ACC112 (cell line): ENCODE measurements around the gene CACNG3.
"Not testable (repeated sequence)": the region's sequence is repeated elsewhere in the genome, so short reads cannot be mapped to it uniquely, and the experiment has no call there.

Experiments used
- H2AFZ ChIP-seq: fragments of 200-600 bp; sonication (generic); one replicate; pipeline ENCODE4 v1.6.0; 2017; ENCODE audit warnings: antibody characterized with exemption, low read length; ENCODE audit not compliant: unreplicated experiment
- H3K27ac ChIP-seq: fragments of 200-600 bp; sonication (generic); 2 replicates; pipeline ENCODE4 v1.5.1; 2014; ENCODE audit warnings: low read depth, mild to moderate bottlenecking, antibody characterized with exemption, low read length, moderate library complexity
- H3K27me3 ChIP-seq: fragments of 200-600 bp; sonication (generic); 2 replicates; pipeline ENCODE4 v1.6.1; 2014; ENCODE audit warnings: mild to moderate bottlenecking, antibody characterized with exemption, low read length, moderate library complexity, mixed read lengths; ENCODE audit not compliant: insufficient read depth
- H3K36me3 ChIP-seq: fragments of 200-600 bp; sonication (generic); 2 replicates; pipeline ENCODE4 v1.6.1; 2016; ENCODE audit warnings: mild to moderate bottlenecking, antibody characterized with exemption, low read length, moderate library complexity, mixed read lengths; ENCODE audit not compliant: insufficient read depth
- H3K4me1 ChIP-seq: fragments of 200-600 bp; sonication (generic); one replicate; pipeline ENCODE4 v1.6.1; 2016; ENCODE audit warnings: low read length, mixed read lengths; ENCODE audit not compliant: insufficient read depth, unreplicated experiment, control insufficient read depth
- H3K4me3 ChIP-seq: fragments of 200-600 bp; sonication (generic); 2 replicates; pipeline ENCODE4 v1.5.1; 2014; ENCODE audit warnings: mild to moderate bottlenecking, low read depth, low read length
- H3K79me2 ChIP-seq: fragments of 200-600 bp; sonication (generic); one replicate; pipeline ENCODE4 v1.6.0; 2016; ENCODE audit warnings: low read length; ENCODE audit not compliant: control insufficient read depth, unreplicated experiment, insufficient read depth

CACNG3 gene

DNA sequence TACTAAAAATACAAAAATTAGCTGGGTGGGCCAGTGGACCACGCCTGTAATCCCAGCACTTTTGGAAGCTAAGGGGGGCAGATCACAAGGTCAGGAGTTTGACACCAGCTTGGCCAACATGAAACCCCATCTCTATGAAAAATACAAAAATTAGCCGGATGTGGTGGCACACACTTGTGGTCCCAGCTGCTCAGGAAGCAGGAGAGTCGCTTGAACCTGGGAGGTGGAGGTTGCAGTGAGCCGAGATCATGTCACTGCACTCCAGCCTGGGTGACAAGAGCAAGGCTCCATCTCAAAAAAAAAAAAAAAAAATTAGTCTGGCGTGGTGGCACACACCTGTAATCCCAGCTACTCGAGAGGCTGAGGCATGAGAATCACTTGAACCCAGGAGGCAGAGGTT lies 44.6 kb downstream of the CACNG3 start:
- H2AFZ ChIP-seq, H3K27ac ChIP-seq, H3K4me1 ChIP-seq, H3K27me3 ChIP-seq, H3K4me3 ChIP-seq, H3K36me3 ChIP-seq, H3K79me2 ChIP-seq: not testable (repeated sequence)

- H3K27me3 ChIP-seq, result no peaks in the 10 kb centered on the region
- no peak overlapping the region for H2AFZ ChIP-seq
- H3K27ac ChIP-seq, result no peak overlapping the region
- H3K36me3 ChIP-seq, result no peaks in the 10 kb centered on the region
- H3K4me3 ChIP-seq, result no peak overlapping the region
- H3K79me2 ChIP-seq, result no peaks in the 10 kb centered on the region
- H3K4me1 ChIP-seq, result no peaks in the 10 kb centered on the region
Measured at GRCh38 chr16:24302636-24303035, 46.5 kb downstream of the CACNG3 start.

GRCh38 chr16:24308200-24308599 lies 52.1 kb downstream of the CACNG3 start:
- Histone ChIP-seq H3K27ac (no peak overlapping the region), H3K27me3 (no peaks in the 10 kb centered on the region; the same call in 1 of the 2 replicates), H2AFZ (no peak overlapping the region), H3K4me3 (no peak overlapping the region), H3K4me1 (no peaks in the 10 kb centered on the region), H3K36me3 (no peaks in the 10 kb centered on the region), H3K79me2 (no peaks in the 10 kb centered on the region)

- Histone ChIP-seq H2AFZ (no peak overlapping the region), H3K36me3 (no peaks in the 10 kb centered on the region), H3K27ac (no peak overlapping the region)
Measured at GRCh38 chr16:24309258-24310142, 53.4 kb downstream of the CACNG3 start.

GRCh38 chr16:24315343-24315742 lies 59.2 kb downstream of the CACNG3 start:
- H3K79me2 ChIP-seq, result no peaks in the 10 kb centered on the region
- H3K27me3 ChIP-seq, result no peaks in the 10 kb centered on the region; the same call in 1 of the 2 replicates
- H3K4me3 ChIP-seq, result no peak overlapping the region
- no peaks in the 10 kb centered on the region for H3K36me3 ChIP-seq
- no peaks in the 10 kb centered on the region for H3K4me1 ChIP-seq
- no peak overlapping the region for H2AFZ ChIP-seq
- H3K27ac ChIP-seq, result no peak overlapping the region

More at GRCh38 chr16:24309258-24310142, 53.4 kb downstream of the CACNG3 start:
- Histone ChIP-seq H3K4me3 (no peak overlapping the region), H3K27me3 (no peaks in the 10 kb centered on the region; the same call in 1 of the 2 replicates), H3K79me2 (no peaks in the 10 kb centered on the region), H3K4me1 (no peaks in the 10 kb centered on the region)

- H3K4me1 ChIP-seq, result no peaks in the 10 kb centered on the region
- no peak overlapping the region for H3K27ac ChIP-seq
- H2AFZ ChIP-seq, result no peak overlapping the region
- no peaks in the 10 kb centered on the region for H3K27me3 ChIP-seq
- no peak overlapping the region for H3K4me3 ChIP-seq
- H3K36me3 ChIP-seq, result no peaks in the 10 kb centered on the region
- H3K79me2 ChIP-seq, result no peaks in the 10 kb centered on the region
Measured at GRCh38 chr16:24318680-24319079, 62.5 kb downstream of the CACNG3 start.

GRCh38 chr16:24319126-24319814 lies 63.1 kb downstream of the CACNG3 start:
- Histone ChIP-seq H3K27ac (no peak overlapping the region), H2AFZ (no peak overlapping the region), H3K79me2 (no peaks in the 10 kb centered on the region), H3K4me3 (no peak overlapping the region), H3K36me3 (no peaks in the 10 kb centered on the region), H3K4me1 (no peaks in the 10 kb centered on the region), H3K27me3 (no peaks in the 10 kb centered on the region)

GRCh38 chr16:24322106-24322505 lies 66.0 kb downstream of the CACNG3 start:
- H3K79me2 ChIP-seq, result no peaks in the 10 kb centered on the region
- H3K36me3 ChIP-seq, result no peaks in the 10 kb centered on the region
- H3K4me1 ChIP-seq, result no peaks in the 10 kb centered on the region
- H2AFZ ChIP-seq, result no peak overlapping the region
- H3K27ac ChIP-seq, result no peak overlapping the region
- H3K27me3 ChIP-seq, result no peaks in the 10 kb centered on the region
- H3K4me3 ChIP-seq, result no peak overlapping the region

DNA sequence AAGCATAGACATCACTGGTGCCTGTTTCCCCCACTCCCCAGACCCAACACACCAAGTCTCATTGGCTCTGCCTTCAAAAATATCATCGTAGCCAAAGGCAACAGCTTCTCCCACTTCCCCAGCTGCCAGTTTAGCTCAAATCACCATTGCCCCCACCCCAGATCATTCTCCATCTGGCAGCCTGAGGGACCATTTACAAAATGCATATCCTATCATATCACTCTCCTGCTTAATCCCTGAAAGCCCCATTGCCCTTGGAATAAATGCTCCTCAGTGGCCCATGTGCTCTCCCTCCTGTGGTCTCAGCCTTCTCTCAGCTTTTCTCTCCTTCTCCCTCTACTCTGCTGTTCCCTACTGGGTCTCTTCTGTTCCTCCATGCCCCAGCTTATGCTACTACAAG lies 68.3 kb downstream of the CACNG3 start:
- H3K36me3 ChIP-seq, result no peaks in the 10 kb centered on the region
- no peaks in the 10 kb centered on the region for H3K79me2 ChIP-seq
- H2AFZ ChIP-seq, result no peak overlapping the region
- H3K4me1 ChIP-seq, result no peaks in the 10 kb centered on the region
- no peaks in the 10 kb centered on the region for H3K27me3 ChIP-seq
- H3K4me3 ChIP-seq, result no peak overlapping the region
- no peak overlapping the region for H3K27ac ChIP-seq

- no peaks in the 10 kb centered on the region for H3K4me1 ChIP-seq
- H3K36me3 ChIP-seq, result no peaks in the 10 kb centered on the region
- H2AFZ ChIP-seq, result no peak overlapping the region
- H3K27me3 ChIP-seq, result no peaks in the 10 kb centered on the region
- no peaks in the 10 kb centered on the region for H3K79me2 ChIP-seq
- no peak overlapping the region for H3K27ac ChIP-seq
- H3K4me3 ChIP-seq, result no peak overlapping the region
Measured at GRCh38 chr16:24328835-24329452, 72.8 kb downstream of the CACNG3 start.
